NB4 (cell line): ENCODE results near the gene TRDMT1.

Experiments
- MYC ChIP-seq: IDR thresholded peaks from 2 replicates; pipeline ENCODE4 v1.6.1; 2011; ENCODE audit warnings: low read depth, low read length
- POLR2A ChIP-seq: IDR thresholded peaks from 2 replicates; pipeline ENCODE4 v1.6.1; 2011; ENCODE audit warnings: mild to moderate bottlenecking; ENCODE audit not compliant: insufficient read length; ENCODE audit errors: extremely low read depth
- TF ChIP-seq, protein P1 (sequence below): IDR thresholded peaks from one replicate; pipeline ENCODE4 v1.5.1; 2012; ENCODE audit warnings: low read depth, low read length

- TF ChIP-seq POLR2A (no peak), MYC (no peak)
- TF ChIP-seq, protein P1, sequence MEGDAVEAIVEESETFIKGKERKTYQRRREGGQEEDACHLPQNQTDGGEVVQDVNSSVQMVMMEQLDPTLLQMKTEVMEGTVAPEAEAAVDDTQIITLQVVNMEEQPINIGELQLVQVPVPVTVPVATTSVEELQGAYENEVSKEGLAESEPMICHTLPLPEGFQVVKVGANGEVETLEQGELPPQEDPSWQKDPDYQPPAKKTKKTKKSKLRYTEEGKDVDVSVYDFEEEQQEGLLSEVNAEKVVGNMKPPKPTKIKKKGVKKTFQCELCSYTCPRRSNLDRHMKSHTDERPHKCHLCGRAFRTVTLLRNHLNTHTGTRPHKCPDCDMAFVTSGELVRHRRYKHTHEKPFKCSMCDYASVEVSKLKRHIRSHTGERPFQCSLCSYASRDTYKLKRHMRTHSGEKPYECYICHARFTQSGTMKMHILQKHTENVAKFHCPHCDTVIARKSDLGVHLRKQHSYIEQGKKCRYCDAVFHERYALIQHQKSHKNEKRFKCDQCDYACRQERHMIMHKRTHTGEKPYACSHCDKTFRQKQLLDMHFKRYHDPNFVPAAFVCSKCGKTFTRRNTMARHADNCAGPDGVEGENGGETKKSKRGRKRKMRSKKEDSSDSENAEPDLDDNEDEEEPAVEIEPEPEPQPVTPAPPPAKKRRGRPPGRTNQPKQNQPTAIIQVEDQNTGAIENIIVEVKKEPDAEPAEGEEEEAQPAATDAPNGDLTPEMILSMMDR, result no peak
Observed at GRCh38 chr10:17250736-17251135, 49.3 kb upstream of the TRDMT1 start.
